Prostate gland (tissue), 2 donors: ENCODE measurements around the gene RPL35.

Experiments
- POLR2A ChIP-seq: fragments of 450-650 bp; IDR thresholded peaks from one replicate; pipeline ENCODE4 v1.6.1; 2016; ENCODE audit warnings: antibody characterized with exemption, mild to moderate bottlenecking
- POLR2AphosphoS5 ChIP-seq: sonication (generic); formaldehyde crosslinking; IDR thresholded peaks from one replicate; pipeline ENCODE4 v1.6.1; 2017; ENCODE audit warnings: antibody characterized with exemption
- TF ChIP-seq, protein P1 (sequence below), 4 experiments: fragments of 200-600 bp in 2 of 4; fragments of 450-650 bp in 2 of 4; sonication (generic) in 2 of 4; IDR thresholded peaks; 1 replicate in 3 of 4; 2 replicates in 1 of 4; pipeline ENCODE4 v1.5.1; 2016 to 2019; ENCODE audit warnings: antibody characterized with exemption in 4 of 4, mild to moderate bottlenecking in 2 of 4, moderate library complexity in 2 of 4

DNA sequence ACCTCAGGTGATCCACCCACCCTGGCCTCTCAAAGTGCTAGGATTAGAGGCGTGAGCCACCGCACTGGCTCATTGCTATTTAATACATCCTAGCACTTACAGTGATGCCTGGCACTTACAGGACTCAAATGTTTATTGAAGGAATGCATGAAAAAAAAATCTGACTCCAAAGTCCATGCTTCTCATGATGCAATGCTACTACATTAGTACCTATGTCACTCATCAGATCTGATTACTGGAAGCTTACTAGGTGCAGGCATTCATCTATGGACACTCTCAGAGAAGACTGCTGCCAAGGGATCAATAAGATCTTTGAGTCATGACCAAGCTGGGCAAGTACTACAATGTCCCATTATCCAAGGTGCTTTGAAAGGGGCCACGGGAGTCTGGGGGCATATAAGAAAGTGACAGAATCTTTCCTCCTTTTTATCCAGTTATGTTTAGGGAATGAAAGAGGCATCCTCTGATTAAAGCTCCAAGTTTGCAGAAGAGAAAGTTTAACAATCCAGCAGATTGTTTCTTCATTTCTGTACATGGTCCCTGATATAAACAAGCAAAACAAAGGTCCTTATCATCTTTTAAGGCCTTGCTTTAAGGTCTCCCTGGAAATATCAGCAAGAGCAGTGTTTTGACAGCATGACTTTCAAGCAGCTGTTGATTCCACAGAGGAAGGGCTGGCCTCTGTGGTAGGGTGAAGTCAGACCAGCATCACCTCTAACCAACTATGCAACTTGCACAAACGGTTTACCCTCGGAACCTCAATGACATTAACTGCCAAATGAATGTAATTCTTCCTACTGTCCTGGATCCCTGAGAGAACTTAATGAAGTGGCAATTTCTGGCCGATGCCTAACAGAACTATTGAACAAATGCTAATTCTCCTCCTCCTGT lies 36.1 kb upstream of the RPL35 start:
- TF ChIP-seq, protein P1, sequence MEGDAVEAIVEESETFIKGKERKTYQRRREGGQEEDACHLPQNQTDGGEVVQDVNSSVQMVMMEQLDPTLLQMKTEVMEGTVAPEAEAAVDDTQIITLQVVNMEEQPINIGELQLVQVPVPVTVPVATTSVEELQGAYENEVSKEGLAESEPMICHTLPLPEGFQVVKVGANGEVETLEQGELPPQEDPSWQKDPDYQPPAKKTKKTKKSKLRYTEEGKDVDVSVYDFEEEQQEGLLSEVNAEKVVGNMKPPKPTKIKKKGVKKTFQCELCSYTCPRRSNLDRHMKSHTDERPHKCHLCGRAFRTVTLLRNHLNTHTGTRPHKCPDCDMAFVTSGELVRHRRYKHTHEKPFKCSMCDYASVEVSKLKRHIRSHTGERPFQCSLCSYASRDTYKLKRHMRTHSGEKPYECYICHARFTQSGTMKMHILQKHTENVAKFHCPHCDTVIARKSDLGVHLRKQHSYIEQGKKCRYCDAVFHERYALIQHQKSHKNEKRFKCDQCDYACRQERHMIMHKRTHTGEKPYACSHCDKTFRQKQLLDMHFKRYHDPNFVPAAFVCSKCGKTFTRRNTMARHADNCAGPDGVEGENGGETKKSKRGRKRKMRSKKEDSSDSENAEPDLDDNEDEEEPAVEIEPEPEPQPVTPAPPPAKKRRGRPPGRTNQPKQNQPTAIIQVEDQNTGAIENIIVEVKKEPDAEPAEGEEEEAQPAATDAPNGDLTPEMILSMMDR (IDR thresholded peaks at IDR 0.05) = no peak
- no peak for TF ChIP-seq POLR2A
- no peak for TF ChIP-seq POLR2AphosphoS5
